SK-N-SH (cell line): ENCODE results near the gene NWD2. TPM values are rescaled to one million over a fixed set of nuclear protein-coding genes. Genes with fewer than 3 reads are reported as not detected.
A peak's percentile ranks its signal among the peaks of the same experiment; 100 is the strongest.

Experiments
- CTCF ChIA-PET: fragments of 300-600, 350-600 bp; formaldehyde crosslinking; extraction: SDS; loops from one replicate; lab custom pipeline; 2021; lab: Yijun Ruan, JAX
- POLR2A ChIA-PET: fragments of 350-600 bp; sonication (Branson Sonifier 250); formaldehyde crosslinking; extraction: SDS; loops from one replicate; lab custom pipeline; 2020; ENCODE audit warnings: antibody characterized with exemption, inconsistent platforms; lab: Yijun Ruan, JAX
- DNase-seq: peaks from one replicate; pipeline ENCODE4 v3.0.0; 2012
- H2AFZ ChIP-seq: fragments of 200-600 bp; sonication (generic); 2 replicates; pipeline ENCODE4 v1.8.1; 2016; ENCODE audit warnings: antibody characterized with exemption, mild to moderate bottlenecking, low read depth
- H3F3A ChIP-seq: fragments of 200-600 bp; sonication (generic); replicated peaks from 2 replicates; pipeline ENCODE3; 2016; ENCODE audit warnings: antibody characterized with exemption, mild to moderate bottlenecking; ENCODE audit not compliant: insufficient read depth
- H3K27ac ChIP-seq, 2 experiments: fragments of 200-500 bp in 1 of 2; fragments of 200-600 bp in 1 of 2; sonication (Bioruptor generic) in 1 of 2; sonication (generic), shearing (Covaris generic) in 1 of 2; 2 replicates each; pipeline versions ENCODE4 v1.5.1 to v1.6.1; 2014 to 2016; ENCODE audit warnings: low read depth in 2 of 2, inconsistent platforms in 1 of 2, low read length in 1 of 2, mild to moderate bottlenecking in 1 of 2, mixed read lengths in 1 of 2
- H3K27me3 ChIP-seq: fragments of 200-600 bp; sonication (generic), shearing (Covaris generic); 2 replicates; pipeline ENCODE4 v1.6.1; 2016; ENCODE audit warnings: mixed run types; ENCODE audit not compliant: insufficient read depth
- H3K36me3 ChIP-seq, 2 experiments: fragments of 200-500 bp in 1 of 2; fragments of 200-600 bp in 1 of 2; sonication (Bioruptor generic) in 1 of 2; sonication (generic) in 1 of 2; replicated peaks in 1 of 2; 2 replicates each; pipeline versions ENCODE3 to v1.5.1; 2014 to 2016; ENCODE audit warnings: low read length in 1 of 2, mild to moderate bottlenecking in 1 of 2; ENCODE audit not compliant: insufficient read depth in 2 of 2, control insufficient read depth in 1 of 2
- H3K4me1 ChIP-seq, 2 experiments: fragments of 200-500 bp in 1 of 2; fragments of 200-600 bp in 1 of 2; sonication (Bioruptor generic) in 1 of 2; sonication (generic), shearing (Covaris generic) in 1 of 2; 2 replicates each; pipeline versions ENCODE4 v1.5.1 to v1.6.1; 2014 to 2016; ENCODE audit warnings: low read depth in 1 of 2, low read length in 1 of 2, mixed run types in 1 of 2; ENCODE audit not compliant: insufficient read depth in 2 of 2, control insufficient read depth in 1 of 2
- H3K4me2 ChIP-seq: fragments of 200-600 bp; sonication (generic), shearing (Covaris generic); 2 replicates; pipeline ENCODE4 v1.6.1; 2017; ENCODE audit warnings: mixed run types
- H3K4me3 ChIP-seq, 2 experiments: fragments of 200-500 bp in 1 of 2; fragments of 200-600 bp in 1 of 2; sonication (Bioruptor generic) in 1 of 2; sonication (generic), shearing (Covaris generic) in 1 of 2; 2 replicates each; pipeline versions ENCODE4 v1.5.1 to v1.8.1; 2014 to 2016; ENCODE audit warnings: low read depth in 2 of 2, inconsistent platforms in 1 of 2, low read length in 1 of 2, mild to moderate bottlenecking in 1 of 2, mixed read lengths in 1 of 2, moderate library complexity in 1 of 2
- H3K79me2 ChIP-seq: fragments of 200-600 bp; sonication (generic); 2 replicates; pipeline ENCODE4 v1.8.1; 2017; ENCODE audit warnings: mild to moderate bottlenecking; ENCODE audit not compliant: insufficient read depth
- H3K9ac ChIP-seq: fragments of 200-600 bp; sonication (generic); 2 replicates; pipeline ENCODE4 v1.6.1; 2017; ENCODE audit warnings: mixed run types
- H3K9me2 ChIP-seq: fragments of 200-600 bp; sonication (generic); 2 replicates; pipeline ENCODE4 v1.6.1; 2017; ENCODE audit warnings: mixed run types
- H3K9me3 ChIP-seq: fragments of 200-600 bp; sonication (generic); 2 replicates; pipeline ENCODE4 v1.6.1; 2017; ENCODE audit warnings: mixed run types, mild to moderate bottlenecking, moderate library complexity
- H4K20me1 ChIP-seq: fragments of 200-600 bp; sonication (generic); 2 replicates; pipeline ENCODE4 v1.6.1; 2017; ENCODE audit warnings: mild to moderate bottlenecking, mixed run types; ENCODE audit not compliant: insufficient read depth
- CHD2 ChIP-seq: fragments of 150-350 bp; IDR thresholded peaks from 2 replicates; pipeline ENCODE4 v1.6.1; 2018; ENCODE audit warnings: low read length; ENCODE audit not compliant: partially characterized antibody
- ELF1 ChIP-seq: IDR thresholded peaks from 2 replicates; pipeline ENCODE4 v1.4.0; 2012
- EP300 ChIP-seq, 2 experiments: IDR thresholded peaks; 2 replicates each; pipeline versions ENCODE4 v1.4.0 to v1.6.1; 2012; ENCODE audit warnings: borderline replicate concordance in 1 of 2, low read depth in 1 of 2, low read length in 1 of 2
- FOSL2 ChIP-seq: IDR thresholded peaks from 2 replicates; pipeline ENCODE4 v1.4.0; 2012; ENCODE audit warnings: low read depth, mild to moderate bottlenecking, moderate library complexity, borderline replicate concordance
- FOXJ3 ChIP-seq: sonication (generic); formaldehyde crosslinking; IDR thresholded peaks from 2 replicates; pipeline ENCODE4 v1.5.1; 2020; ENCODE audit warnings: mild to moderate bottlenecking, missing genetic modification reagents
- FOXM1 ChIP-seq: IDR thresholded peaks from 2 replicates; pipeline ENCODE4 v1.4.0; 2012; ENCODE audit warnings: low read depth, mild to moderate bottlenecking
- JUND ChIP-seq: IDR thresholded peaks from 2 replicates; pipeline ENCODE4 v1.4.0; 2012
- RCOR1 ChIP-seq: fragments of 150-350 bp; IDR thresholded peaks from 2 replicates; pipeline ENCODE4 v1.6.1; 2017; ENCODE audit warnings: antibody characterized with exemption, low read length
- RXRA ChIP-seq: IDR thresholded peaks from 2 replicates; pipeline ENCODE4 v1.4.0; 2012; ENCODE audit warnings: low read depth, mild to moderate bottlenecking, borderline replicate concordance
- SMC3 ChIP-seq: IDR thresholded peaks from 2 replicates; pipeline ENCODE4 v1.6.1; 2012; ENCODE audit warnings: low read depth, low read length, improper control_type of control experiment
- TCF12 ChIP-seq: IDR thresholded peaks from 2 replicates; pipeline ENCODE4 v1.4.0; 2012
- TEAD4 ChIP-seq: IDR thresholded peaks from 2 replicates; pipeline ENCODE4 v1.4.0; 2012; ENCODE audit warnings: mild to moderate bottlenecking, borderline replicate concordance; ENCODE audit not compliant: insufficient read depth
- WGBS: methylation state at CpG from one replicate; pipeline ENCODE4 v1.1.6; 2017; ENCODE audit warnings: low lambda C conversion rate; 5-methylcytosine and 5-hydroxymethylcytosine counted together
- polyA plus RNA-seq, 3 experiments: library from polyadenylated mRNA; depleted of rRNA; stranded (reverse); fragments of >200 nt; gene quantifications; 2 replicates each; pipeline ENCODE4 v1.2.3, GENCODE V29; 2012
- TF ChIP-seq, protein P1 (sequence below): IDR thresholded peaks from 2 replicates; pipeline ENCODE4 v1.4.0; 2012; ENCODE audit warnings: low read depth
- TF ChIP-seq, protein P2 (sequence below): fragments of 200-600 bp; sonication (generic); IDR thresholded peaks from 2 replicates; pipeline ENCODE4 v1.6.1; 2017; ENCODE audit warnings: antibody characterized with exemption, mild to moderate bottlenecking, moderate library complexity

NWD2 gene
- polyA plus RNA-seq, 1 of the 3 experiments (the other 2 are of a cell fraction) = not detected

DNA sequence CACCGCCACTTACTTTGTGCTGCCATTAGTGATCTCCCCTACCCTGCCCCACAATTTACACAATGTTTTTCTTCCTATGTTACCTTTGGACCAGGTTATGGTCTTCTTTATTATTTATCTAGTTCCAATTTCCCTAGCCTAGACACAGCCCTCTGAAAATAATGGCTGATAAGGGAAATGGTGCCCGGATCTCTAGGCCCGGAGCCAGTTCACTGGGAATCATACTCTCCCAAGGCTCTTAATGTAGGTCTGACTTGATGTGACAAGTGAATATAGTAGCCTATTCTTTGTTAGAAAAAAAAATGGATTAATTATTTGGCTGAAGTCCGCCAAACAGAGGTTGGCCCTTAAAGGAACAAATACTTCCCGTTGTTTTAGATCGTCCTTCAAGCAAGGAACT lies 233.6 kb downstream of the NWD2 start:
- H3K4me1 ChIP-seq = no peaks in the 10 kb centered on the region
- no peak overlapping the region for H3K4me2 ChIP-seq
- no peak for DNase-seq
- H3K9ac ChIP-seq = no peak overlapping the region
- H4K20me1 ChIP-seq = no peaks in the 10 kb centered on the region
- H2AFZ ChIP-seq = no peak overlapping the region
- H3K9me2 ChIP-seq = no peaks in the 10 kb centered on the region
- no peaks in the 10 kb centered on the region for H3K36me3 ChIP-seq
- no peak overlapping the region for H3K27ac ChIP-seq
- POLR2A ChIA-PET = no interaction called here
- no peaks in the 10 kb centered on the region for H3K9me3 ChIP-seq
- no peaks in the 10 kb centered on the region for H3K79me2 ChIP-seq
- H3K27me3 ChIP-seq = no peaks in the 10 kb centered on the region; the same call in 1 of the 2 replicates
- TF ChIP-seq FOXM1 (no peak), SMC3 (no peak), TCF12 (no peak), FOSL2 (no peak), EP300 (IDR thresholded peaks at IDR 0.05; ENCODE audit: borderline replicate concordance in 1 of 2, low read depth in 1 of 2, low read length in 1 of 2) (no peak), CHD2 (no peak), JUND (no peak), RCOR1 (no peak), RXRA (no peak), TEAD4 (no peak), ELF1 (no peak)
- TF ChIP-seq, protein P1, sequence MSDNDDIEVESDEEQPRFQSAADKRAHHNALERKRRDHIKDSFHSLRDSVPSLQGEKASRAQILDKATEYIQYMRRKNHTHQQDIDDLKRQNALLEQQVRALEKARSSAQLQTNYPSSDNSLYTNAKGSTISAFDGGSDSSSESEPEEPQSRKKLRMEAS = no peak
- TF ChIP-seq, all 33 proteins: peak for 0
- no peak overlapping the region for H3K4me3 ChIP-seq
- CTCF ChIA-PET = no interaction called here
- WGBS = 6% methylated on average over 6 of the region's 6 CpGs
- H3F3A ChIP-seq = no peaks in the 10 kb centered on the region

DNA sequence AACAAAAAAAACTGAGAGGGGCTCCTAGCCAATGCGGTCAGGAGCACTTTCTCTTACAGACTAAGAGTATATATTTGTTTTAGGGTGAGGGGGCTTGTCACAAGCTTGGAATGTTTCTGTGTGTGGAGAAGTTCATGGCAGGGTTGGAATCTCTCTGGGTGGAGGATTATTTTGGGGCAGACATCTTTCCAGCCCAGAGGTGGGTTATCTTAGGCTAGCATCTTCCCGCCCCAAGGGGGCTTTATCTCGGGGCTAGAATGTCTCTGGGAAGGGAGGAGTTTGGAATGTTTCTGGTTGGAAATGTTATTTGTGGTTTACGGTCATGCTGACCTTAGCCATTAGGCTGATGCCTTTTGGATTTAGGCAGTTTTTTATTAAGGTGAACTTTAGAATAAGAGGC lies 236.0 kb downstream of the NWD2 start:
- H3K9ac ChIP-seq = no peak overlapping the region
- no peak for DNase-seq
- H3K4me2 ChIP-seq = peak overlapping the region; percentile 52; the same call in 1 of the 2 replicates
- H3K36me3 ChIP-seq = no peaks in the 10 kb centered on the region
- H3K27me3 ChIP-seq = no peaks in the 10 kb centered on the region; the same call in 1 of the 2 replicates
- ChIA-PET POLR2A (no interaction called here), CTCF (no interaction called here)
- H3K9me2 ChIP-seq = no peaks in the 10 kb centered on the region
- no peaks in the 10 kb centered on the region for H3K4me1 ChIP-seq
- no peaks in the 10 kb centered on the region for H3K79me2 ChIP-seq
- H2AFZ ChIP-seq = no peak overlapping the region; the same call in 1 of the 2 replicates
- no peak overlapping the region for H3K27ac ChIP-seq
- TF ChIP-seq, protein P2, sequence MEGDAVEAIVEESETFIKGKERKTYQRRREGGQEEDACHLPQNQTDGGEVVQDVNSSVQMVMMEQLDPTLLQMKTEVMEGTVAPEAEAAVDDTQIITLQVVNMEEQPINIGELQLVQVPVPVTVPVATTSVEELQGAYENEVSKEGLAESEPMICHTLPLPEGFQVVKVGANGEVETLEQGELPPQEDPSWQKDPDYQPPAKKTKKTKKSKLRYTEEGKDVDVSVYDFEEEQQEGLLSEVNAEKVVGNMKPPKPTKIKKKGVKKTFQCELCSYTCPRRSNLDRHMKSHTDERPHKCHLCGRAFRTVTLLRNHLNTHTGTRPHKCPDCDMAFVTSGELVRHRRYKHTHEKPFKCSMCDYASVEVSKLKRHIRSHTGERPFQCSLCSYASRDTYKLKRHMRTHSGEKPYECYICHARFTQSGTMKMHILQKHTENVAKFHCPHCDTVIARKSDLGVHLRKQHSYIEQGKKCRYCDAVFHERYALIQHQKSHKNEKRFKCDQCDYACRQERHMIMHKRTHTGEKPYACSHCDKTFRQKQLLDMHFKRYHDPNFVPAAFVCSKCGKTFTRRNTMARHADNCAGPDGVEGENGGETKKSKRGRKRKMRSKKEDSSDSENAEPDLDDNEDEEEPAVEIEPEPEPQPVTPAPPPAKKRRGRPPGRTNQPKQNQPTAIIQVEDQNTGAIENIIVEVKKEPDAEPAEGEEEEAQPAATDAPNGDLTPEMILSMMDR = no peak
- TF ChIP-seq FOXJ3 (CRISPR knock-in tag) = no peak
- 0% methylated on average over 4 of the region's 4 CpGs for WGBS
- no peaks in the 10 kb centered on the region for H3F3A ChIP-seq
- H3K9me3 ChIP-seq = no peaks in the 10 kb centered on the region
- no peaks in the 10 kb centered on the region for H4K20me1 ChIP-seq
- no peak overlapping the region for H3K4me3 ChIP-seq
